Breast epithelium (tissue), 4 donors: ENCODE results near the gene MEIOB. TPM values are rescaled to one million over a fixed set of nuclear protein-coding genes. Genes with fewer than 3 reads are reported as not detected.

Experiments used
- DNase-seq, 2 donors: peaks; one replicate each; pipeline ENCODE4 v3.0.0-alpha.2; 2019; ENCODE audit warnings: low spot score in 2 of 2
- H3K27ac ChIP-seq, 2 donors: fragments of 200-600 bp; sonication (generic) in 1 of 2; one replicate each; pipeline ENCODE4 v1.5.1; 2016 to 2019; ENCODE audit warnings: mild to moderate bottlenecking in 1 of 2
- H3K27me3 ChIP-seq, 2 donors: fragments of 200-600 bp; sonication (generic) in 1 of 2; one replicate each; pipeline versions ENCODE4 v1.5.1 to v1.6.0; 2017 to 2019; ENCODE audit warnings: control low read depth in 1 of 2, mild to moderate bottlenecking in 1 of 2
- H3K36me3 ChIP-seq: fragments of 200-600 bp; one replicate; pipeline ENCODE4 v1.5.1; 2019
- H3K4me1 ChIP-seq, 2 donors: fragments of 200-600 bp; sonication (generic); one replicate each; pipeline ENCODE4 v1.5.1; 2016 to 2019; ENCODE audit warnings: control low read depth in 1 of 2
- H3K4me3 ChIP-seq, 3 donors: fragments of 200-600 bp; sonication (generic); 1 replicate in 2 of 3; 2 replicates in 1 of 3; pipeline ENCODE4 v1.5.1; 2016 to 2019; ENCODE audit warnings: mild to moderate bottlenecking in 3 of 3, moderate library complexity in 2 of 3
- H3K9me3 ChIP-seq, 2 donors: fragments of 200-600 bp; sonication (generic) in 1 of 2; one replicate each; pipeline ENCODE4 v1.5.1; 2016 to 2019; ENCODE audit warnings: control low read depth in 1 of 2
- CTCF ChIP-seq, 3 donors: fragments of 450-650 bp; IDR thresholded peaks; one replicate each; pipeline ENCODE4 v1.5.1; 2016 to 2017; ENCODE audit warnings: antibody characterized with exemption in 3 of 3, mild to moderate bottlenecking in 3 of 3, moderate library complexity in 3 of 3
- POLR2A ChIP-seq: fragments of 450-650 bp; IDR thresholded peaks from one replicate; pipeline ENCODE4 v1.6.1; 2016; ENCODE audit warnings: antibody characterized with exemption, mild to moderate bottlenecking, moderate library complexity
- POLR2AphosphoS5 ChIP-seq, 3 donors: sonication (generic); formaldehyde crosslinking; IDR thresholded peaks; one replicate each; pipeline ENCODE4 v1.6.1; 2017; ENCODE audit warnings: antibody characterized with exemption in 3 of 3
- intact Hi-C: fragments of 100-400 bp; cut with DNase I; formaldehyde crosslinking; loops from one replicate; pipeline ENCODE4 v1.15.1; 2023; ENCODE audit warnings: low total_unique reads
- total RNA-seq, 3 donors: library from RNA; depleted of rRNA; stranded (reverse); fragments of >200 nt; gene quantifications; one replicate each; pipeline ENCODE4 v1.1.0, GENCODE V29; 2016

The MEIOB gene
- total RNA-seq, 3 donors from 2014 or later, result not detected

- H3K4me1 ChIP-seq, result peaks cover 0 to 18% of the 10 kb centered on the region in 2 donors
- H3K36me3 ChIP-seq, result no peaks in the 10 kb centered on the region
- peak; percentile 89 to 94 (median 92) for TF ChIP-seq POLR2AphosphoS5 (IDR thresholded peaks at IDR 0.05)
- no peak for TF ChIP-seq CTCF (IDR thresholded peaks at IDR 0.05)
- peak within 1 kb of the TSS; percentile 76 to 96 (median 95) for H3K4me3 ChIP-seq
- H3K27ac ChIP-seq, result peak within 1 kb of the TSS; percentile 73 to 80
- no peaks in the 10 kb centered on the region for H3K9me3 ChIP-seq
- H3K27me3 ChIP-seq, result no peaks in the 10 kb centered on the region
- DNase-seq, result peak; percentile 89 to 95
- intact Hi-C loops, result no loop called here
Measured at GRCh38 chr16:1826691-1827573, 45.0 kb downstream of the MEIOB start, which contains the start of the genes FAHD1 and HAGH. FAHD1 (plus strand) TSS chr16:1827206; CDS start chr16:1827239, 33 bp downstream. HAGH (minus strand) TSS chr16:1826825; CDS start chr16:1826787, 38 bp downstream.

GRCh38 chr16:1825864-1826690 is 45.9 kb downstream of the MEIOB start:
- peak overlapping the region; percentile 42 to 80 for H3K27ac ChIP-seq
- no peak for DNase-seq
- no peaks in the 10 kb centered on the region for H3K9me3 ChIP-seq
- H3K4me3 ChIP-seq, result peak overlapping the region; percentile 76 to 96 (median 95)
- no peak for TF ChIP-seq POLR2AphosphoS5 (IDR thresholded peaks at IDR 0.05)
- TF ChIP-seq POLR2A, result no peak
- TF ChIP-seq CTCF (IDR thresholded peaks at IDR 0.05), result no peak
- H3K36me3 ChIP-seq, result peaks cover 1% of the 10 kb centered on the region
- peaks cover 0 to 18% of the 10 kb centered on the region in 2 donors for H3K4me1 ChIP-seq
- intact Hi-C loops, result no loop called here
- no peaks in the 10 kb centered on the region for H3K27me3 ChIP-seq

- intact Hi-C loops, result no loop called here
- Histone ChIP-seq H3K36me3 (peaks cover 3% of the 10 kb centered on the region), H3K4me1 (peaks cover 0 to 18% of the 10 kb centered on the region in 2 donors), H3K27me3 (no peaks in the 10 kb centered on the region), H3K27ac (no peak overlapping the region), H3K9me3 (no peaks in the 10 kb centered on the region), H3K4me3 (peak overlapping the region; percentile 76 to 96 (median 95))
- no peak for DNase-seq
- TF ChIP-seq CTCF (IDR thresholded peaks at IDR 0.05), result no peak
- TF ChIP-seq POLR2A, result no peak
- TF ChIP-seq POLR2AphosphoS5 (IDR thresholded peaks at IDR 0.05), result no peak
Measured at GRCh38 chr16:1825381-1825863, 46.5 kb downstream of the MEIOB start.

- intact Hi-C loops, result no loop called here
- TF ChIP-seq POLR2A (no peak), CTCF (IDR thresholded peaks at IDR 0.05) (no peak), POLR2AphosphoS5 (IDR thresholded peaks at IDR 0.05) (no peak)
- H3K36me3 ChIP-seq, result peaks cover 3% of the 10 kb centered on the region
- H3K4me1 ChIP-seq, result peaks cover 0 to 14% of the 10 kb centered on the region in 2 donors
- no peaks in the 10 kb centered on the region for H3K27me3 ChIP-seq
- H3K9me3 ChIP-seq, result no peaks in the 10 kb centered on the region
- H3K4me3 ChIP-seq, result no peak overlapping the region
- H3K27ac ChIP-seq, result no peak overlapping the region
- no peak for DNase-seq
Measured at GRCh38 chr16:1823821-1824220, 48.1 kb downstream of the MEIOB start.
